A549 (cell line): ENCODE data around the gene TMSB4X. TPM values are rescaled to one million over a fixed set of nuclear protein-coding genes. Genes with fewer than 3 reads are reported as not detected.

Source experiments
- ATAC-seq, 2 experiments: fragments of 200-7000 bp in 1 of 2; fragments of >200 bp in 1 of 2; cut with Nextera tagmentation in 1 of 2; cut with Tn5 transposase in 1 of 2; 3 replicates each; pipeline versions ENCODE4 v1.8.0 to v1.9.1; 2018 to 2020; ENCODE audit warnings: mild to moderate bottlenecking in 1 of 2, moderate library complexity in 1 of 2
- CTCF ChIA-PET: fragments of 300-600 bp; sonication (Branson Sonifier 250); formaldehyde crosslinking; extraction: SDS; loops from one replicate; lab custom pipeline; 2021; ENCODE audit warnings: antibody characterized with exemption, inconsistent platforms; lab: Yijun Ruan, JAX
- POLR2A ChIA-PET: fragments of 350-600 bp; formaldehyde crosslinking; extraction: SDS; loops from one replicate; lab custom pipeline; 2021; ENCODE audit warnings: antibody characterized with exemption, inconsistent platforms; lab: Yijun Ruan, JAX
- DNase-seq, 2 experiments: peaks; one replicate each; pipeline versions ENCODE4 v3.0.0 to v3.0.0-alpha.2; 2011 to 2016; ENCODE audit warnings: low read depth in 1 of 2, low spot score in 1 of 2
- FAIRE-seq: peaks from 2 replicates; lab custom pipeline; 2011; peaks lifted over from hg19 to GRCh38; lab: Jason Lieb, UNC
- H3K27ac ChIP-seq, 2 experiments: fragments of >200 bp; sonication (Bioruptor Twin); formaldehyde crosslinking; 3 replicates each; pipeline ENCODE4 v1.5.1; 2016 to 2017
- H3K4me1 ChIP-seq: fragments of >200 bp; sonication (Bioruptor Twin); formaldehyde crosslinking; 3 replicates; pipeline ENCODE4 v1.6.1; 2016
- H3K4me2 ChIP-seq: fragments of >200 bp; sonication (Bioruptor Twin); formaldehyde crosslinking; 3 replicates; pipeline ENCODE4 v1.6.1; 2016
- H3K4me3 ChIP-seq: fragments of >200 bp; sonication (Bioruptor Twin); formaldehyde crosslinking; 3 replicates; pipeline ENCODE4 v1.5.1; 2016
- H3K9me3 ChIP-seq: fragments of >200 bp; sonication (Bioruptor Twin); formaldehyde crosslinking; 3 replicates; pipeline ENCODE4 v1.6.1; 2016
- CBX2 ChIP-seq: fragments of 200-600 bp; sonication (generic); IDR thresholded peaks from 2 replicates; pipeline ENCODE4 v1.6.1; 2016; ENCODE audit warnings: low read depth, mild to moderate bottlenecking, borderline replicate concordance
- CBX8 ChIP-seq: fragments of 200-600 bp; sonication (generic); IDR thresholded peaks from 2 replicates; pipeline ENCODE4 v1.6.1; 2016
- CEBPB ChIP-seq, 2 experiments: fragments of >200 bp in 1 of 2; sonication (Bioruptor Twin) in 1 of 2; formaldehyde crosslinking in 1 of 2; IDR thresholded peaks; 2 replicates each; pipeline ENCODE4 v1.6.1; 2012 to 2016
- ELK1 ChIP-seq: fragments of 150-350 bp; IDR thresholded peaks from 2 replicates; pipeline ENCODE4 v1.6.1; 2014; ENCODE audit warnings: low read depth, mild to moderate bottlenecking, low read length
- EP300 ChIP-seq, 2 experiments: fragments of >200 bp; sonication (Bioruptor Twin); formaldehyde crosslinking; IDR thresholded peaks; 2 replicates in 1 of 2; 3 replicates in 1 of 2; pipeline ENCODE4 v1.6.1; 2016 to 2017
- FOSL2 ChIP-seq, 2 experiments: fragments of 450-650 bp in 1 of 2; fragments of >200 bp in 1 of 2; sonication (Bioruptor Twin) in 1 of 2; formaldehyde crosslinking; IDR thresholded peaks; 2 replicates each; pipeline versions ENCODE4 v1.5.0 to v1.6.1; 2016 to 2020; ENCODE audit warnings: mild to moderate bottlenecking in 1 of 2, moderate library complexity in 1 of 2
- FOXS1 ChIP-seq: fragments of 250-450 bp; sonication (Bioruptor Pico); IDR thresholded peaks from 2 replicates; pipeline ENCODE4 v1.5.0; 2020; ENCODE audit warnings: mild to moderate bottlenecking, moderate library complexity
- GATA3 ChIP-seq: IDR thresholded peaks from 2 replicates; pipeline ENCODE4 v1.6.1; 2012; ENCODE audit warnings: borderline replicate concordance
- HES2 ChIP-seq: fragments of >200 bp; sonication (Bioruptor Twin); formaldehyde crosslinking; IDR thresholded peaks from 2 replicates; pipeline ENCODE4 v1.6.1; 2016
- HEYL ChIP-seq: fragments of 250-450 bp; sonication (Bioruptor Pico); IDR thresholded peaks from 2 replicates; pipeline ENCODE4 v1.8.0; 2021; ENCODE audit warnings: mild to moderate bottlenecking, moderate library complexity
- HOXA7 ChIP-seq: fragments of 250-450 bp; sonication (Bioruptor Pico); IDR thresholded peaks from 2 replicates; pipeline ENCODE4 v1.5.0; 2020; ENCODE audit warnings: mild to moderate bottlenecking, moderate library complexity
- JUN ChIP-seq, 2 experiments: fragments of >200 bp; sonication (Bioruptor Twin); formaldehyde crosslinking; IDR thresholded peaks; 2 replicates in 1 of 2; 3 replicates in 1 of 2; pipeline ENCODE4 v1.6.1; 2016 to 2017
- JUNB ChIP-seq: fragments of >200 bp; sonication (Bioruptor Twin); formaldehyde crosslinking; IDR thresholded peaks from 2 replicates; pipeline ENCODE4 v1.6.1; 2016
- KDM1A ChIP-seq: fragments of 200-600 bp; sonication (generic); IDR thresholded peaks from 2 replicates; pipeline ENCODE4 v1.6.1; 2016; ENCODE audit warnings: low read depth, mild to moderate bottlenecking
- MAFK ChIP-seq: fragments of 450-650 bp; IDR thresholded peaks from 2 replicates; pipeline ENCODE4 v1.6.1; 2014; ENCODE audit not compliant: partially characterized antibody
- NPAS2 ChIP-seq: fragments of 250-450 bp; sonication (Bioruptor Pico); IDR thresholded peaks from 2 replicates; pipeline ENCODE4 v1.8.0; 2022; ENCODE audit warnings: mild to moderate bottlenecking, moderate library complexity, borderline replicate concordance
- NR3C1 ChIP-seq: fragments of >200 bp; sonication (Bioruptor Twin); formaldehyde crosslinking; IDR thresholded peaks from 3 replicates; pipeline ENCODE4 v1.6.1; 2017
- PHF8 ChIP-seq: fragments of 200-600 bp; sonication (generic); IDR thresholded peaks from 2 replicates; pipeline ENCODE4 v1.6.1; 2016; ENCODE audit warnings: low read depth, mild to moderate bottlenecking, antibody characterized with exemption, moderate library complexity, borderline replicate concordance
- POLR2A ChIP-seq: IDR thresholded peaks from 2 replicates; pipeline ENCODE4 v1.6.1; 2012; ENCODE audit warnings: mild to moderate bottlenecking, low read length
- POLR2AphosphoS2 ChIP-seq: conservative IDR thresholded peaks from 2 replicates; pipeline ENCODE4 v1.6.1; 2012; ENCODE audit warnings: low read length, improper control_type of control experiment, inconsistent platforms
- RAD21 ChIP-seq, 2 experiments: fragments of >200 bp in 1 of 2; sonication (Bioruptor Twin) in 1 of 2; formaldehyde crosslinking in 1 of 2; IDR thresholded peaks in 1 of 2; conservative IDR thresholded peaks in 1 of 2; 2 replicates in 1 of 2; 3 replicates in 1 of 2; pipeline ENCODE4 v1.6.1; 2012 to 2018; ENCODE audit warnings: inconsistent platforms in 1 of 2
- RARB ChIP-seq: fragments of 250-450 bp; sonication (Bioruptor Pico); IDR thresholded peaks from 2 replicates; pipeline ENCODE4 v1.8.0; 2021; ENCODE audit warnings: mild to moderate bottlenecking, moderate library complexity
- SMC3 ChIP-seq: fragments of >200 bp; sonication (Bioruptor Twin); formaldehyde crosslinking; IDR thresholded peaks from 3 replicates; pipeline ENCODE4 v1.6.1; 2018; ENCODE audit warnings: inconsistent platforms
- SREBF2 ChIP-seq: fragments of 450-650 bp; IDR thresholded peaks from 2 replicates; pipeline ENCODE4 v1.6.1; 2014; ENCODE audit warnings: mild to moderate bottlenecking, moderate library complexity
- ZFP36 ChIP-seq: fragments of 450-650 bp; IDR thresholded peaks from 2 replicates; pipeline ENCODE4 v1.6.1; 2014; ENCODE audit warnings: borderline replicate concordance; ENCODE audit not compliant: partially characterized antibody
- WGBS: methylation state at CpG from one replicate; pipeline ENCODE4 v1.1.6; 2017; ENCODE audit errors: missing lambda C conversion rate; 5-methylcytosine and 5-hydroxymethylcytosine counted together
- polyA plus RNA-seq, 4 experiments: library from polyadenylated mRNA; depleted of rRNA in 3 of 4; stranded (reverse); fragments of >200 nt; fragmentation: RNase III in 1 of 4; extraction: RNeasy Plus Mini Kit Qiagen cat#74134 plus additional on column Dnase treatment in 1 of 4; gene quantifications; 2 replicates in 3 of 4; 3 replicates in 1 of 4; pipeline ENCODE4 v1.2.3, GENCODE V29; 2011 to 2017

Gene TMSB4X
- polyA plus RNA-seq, 2 of the 4 experiments (the other 2 are of a cell fraction), result 3,130 to 7,447 TPM

- H3K9me3 ChIP-seq, result no peaks in the 10 kb centered on the region
- TF ChIP-seq HES2 (no peak), RARB (CRISPR knock-in tag) (no peak), EP300 (IDR thresholded peaks at IDR 0.05) (no peak), FOXS1 (CRISPR knock-in tag) (no peak), NPAS2 (no peak), SMC3 (no peak), POLR2AphosphoS2 (no peak), FOSL2 (IDR thresholded peaks at IDR 0.05) (no peak), FOSL2 (CRISPR knock-in tag; IDR thresholded peaks at IDR 0.05) (no peak), JUN (IDR thresholded peaks at IDR 0.05) (no peak), KDM1A (no peak), GATA3 (no peak)
- peaks cover 75% of the 10 kb centered on the region for H3K4me1 ChIP-seq
- H3K27ac ChIP-seq, result peak overlapping the region in 1 of 2 experiments; percentile 68; a peak in 3 of 6 replicates
- H3K4me3 ChIP-seq, result no peak overlapping the region
- no peak for DNase-seq
- no peak overlapping the region for H3K4me2 ChIP-seq
- FAIRE-seq, result no peak
- 90% methylated on average over 2 of the region's 2 CpGs for WGBS
- ChIA-PET CTCF (interaction anchor here (0.5 to 0.9 kb wide), 3 partner anchors 13 to 454 kb away, joined by 3 to 4 read pairs (median 3); no protein-coding TSS in a partner anchor), POLR2A (interaction anchor here (1.0 kb wide), 1 partner anchor 32 kb away, joined by 4 read pairs; no protein-coding TSS in a partner anchor)
- ATAC-seq, result no peak
These were observed 35.6 kb downstream of the TMSB4X start for GRCh38 chrX:13010546-13010945.

- ATAC-seq (peak in 1 of 2 experiments; percentile 72; a peak in 3 of 6 replicates), DNase-seq (peak in 1 of 2 experiments; percentile 40), FAIRE-seq (peak; percentile 13)
- Histone ChIP-seq H3K4me1 (peaks cover 56% of the 10 kb centered on the region), H3K27ac (peak overlapping the region; percentile 69 to 76), H3K9me3 (no peaks in the 10 kb centered on the region), H3K4me3 (no peak overlapping the region), H3K4me2 (peak overlapping the region; percentile 63)
- CTCF ChIA-PET, result interaction anchor here (1.2 to 3.0 kb wide), 2 partner anchors 11 to 20 kb away, joined by 3 to 7 read pairs; no protein-coding TSS in a partner anchor
- 51% methylated on average over 8 of the region's 8 CpGs for WGBS
- POLR2A ChIA-PET, result no interaction called here
- TF ChIP-seq ELK1, result no peak
- peak in 1 of 2 experiments; percentile 32; a peak in 1 of 4 replicates for TF ChIP-seq CEBPB (IDR thresholded peaks at IDR 0.05)
- no peak for TF ChIP-seq CBX8
These were observed 38.6 kb downstream of the TMSB4X start for GRCh38 chrX:13013363-13014110.

GRCh38 chrX:13014111-13015096 is 39.5 kb downstream of the TMSB4X start:
- DNase-seq, result no peak
- no peak; a peak in 1 of 6 replicates for ATAC-seq
- FAIRE-seq, result no peak
- Histone ChIP-seq H3K4me3 (no peak overlapping the region), H3K4me1 (peaks cover 47% of the 10 kb centered on the region), H3K4me2 (peak overlapping the region; percentile 63), H3K27ac (peak overlapping the region; percentile 69 to 76), H3K9me3 (no peaks in the 10 kb centered on the region)
- no peak for TF ChIP-seq RARB (CRISPR knock-in tag)
- TF ChIP-seq POLR2A, result no peak
- TF ChIP-seq FOSL2 (IDR thresholded peaks at IDR 0.05), result no peak
- TF ChIP-seq FOSL2 (CRISPR knock-in tag; IDR thresholded peaks at IDR 0.05), result peak; percentile 72
- no peak for TF ChIP-seq CBX2
- no peak for TF ChIP-seq SREBF2
- TF ChIP-seq PHF8, result no peak
- TF ChIP-seq ZFP36, result no peak
- no peak for TF ChIP-seq JUNB
- no peak for TF ChIP-seq SMC3
- TF ChIP-seq NR3C1, result no peak
- no peak for TF ChIP-seq CEBPB (IDR thresholded peaks at IDR 0.05)
- TF ChIP-seq RAD21 (conservative IDR thresholded peaks at IDR 0.05 in 1 of 2, IDR thresholded peaks at IDR 0.05 in 1 of 2), result no peak
- TF ChIP-seq HOXA7 (CRISPR knock-in tag), result no peak
- TF ChIP-seq MAFK, result peak; percentile 44
- TF ChIP-seq HEYL (CRISPR knock-in tag), result no peak
- POLR2A ChIA-PET, result no interaction called here
- CTCF ChIA-PET, result interaction anchor here (1.2 to 3.0 kb wide), 3 partner anchors 12 to 20 kb away, joined by 3 to 7 read pairs (median 3); no protein-coding TSS in a partner anchor
- 69% methylated on average over 7 of the region's 7 CpGs for whole genome bisulfite sequencing
